ENCODE results near the gene C1QL4.
"Not testable (repeated sequence)": the region's sequence is repeated elsewhere in the genome, so short reads cannot be mapped to it uniquely, and the experiment has no call there.

C1QL4 gene

GRCh38 chr12:49301760-49302159, 35.2 kb downstream of the C1QL4 start:
- DNase-seq (ENCODE audit: low read depth in 2 of 2) = no peak

- no peak for DNase-seq (ENCODE audit: low read depth in 2 of 2)
Observed at GRCh38 chr12:49298160-49298559, 38.8 kb downstream of the C1QL4 start.

DNA sequence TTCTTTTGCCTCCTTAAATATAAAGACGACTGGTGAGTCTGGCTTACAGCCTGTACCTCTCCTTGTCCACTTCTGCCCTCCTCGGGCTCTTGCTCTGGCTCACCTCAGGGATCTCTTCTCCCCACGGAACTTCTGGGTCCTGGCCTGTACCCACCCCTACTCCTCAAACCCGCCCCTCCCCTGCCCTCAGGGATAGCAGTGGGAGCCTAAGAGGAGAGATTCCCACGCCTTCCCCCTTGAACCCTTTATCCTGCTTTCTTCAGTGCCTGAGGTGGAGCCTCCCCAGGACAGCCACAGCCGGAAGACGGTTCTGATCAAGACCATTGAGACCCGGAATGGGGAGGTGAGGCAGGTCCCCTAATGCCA, 39.3 kb downstream of the C1QL4 start:
- DNase-seq (ENCODE audit: low read depth in 2 of 2) = no peak

- DNase-seq (ENCODE audit: low read depth in 2 of 2) = no peak
Observed at GRCh38 chr12:49296836-49297694, 39.9 kb downstream of the C1QL4 start.

GRCh38 chr12:49296034-49296835, 40.8 kb downstream of the C1QL4 start:
- DNase-seq (ENCODE audit: low read depth in 2 of 2) = peak; percentile 30 to 36

DNA sequence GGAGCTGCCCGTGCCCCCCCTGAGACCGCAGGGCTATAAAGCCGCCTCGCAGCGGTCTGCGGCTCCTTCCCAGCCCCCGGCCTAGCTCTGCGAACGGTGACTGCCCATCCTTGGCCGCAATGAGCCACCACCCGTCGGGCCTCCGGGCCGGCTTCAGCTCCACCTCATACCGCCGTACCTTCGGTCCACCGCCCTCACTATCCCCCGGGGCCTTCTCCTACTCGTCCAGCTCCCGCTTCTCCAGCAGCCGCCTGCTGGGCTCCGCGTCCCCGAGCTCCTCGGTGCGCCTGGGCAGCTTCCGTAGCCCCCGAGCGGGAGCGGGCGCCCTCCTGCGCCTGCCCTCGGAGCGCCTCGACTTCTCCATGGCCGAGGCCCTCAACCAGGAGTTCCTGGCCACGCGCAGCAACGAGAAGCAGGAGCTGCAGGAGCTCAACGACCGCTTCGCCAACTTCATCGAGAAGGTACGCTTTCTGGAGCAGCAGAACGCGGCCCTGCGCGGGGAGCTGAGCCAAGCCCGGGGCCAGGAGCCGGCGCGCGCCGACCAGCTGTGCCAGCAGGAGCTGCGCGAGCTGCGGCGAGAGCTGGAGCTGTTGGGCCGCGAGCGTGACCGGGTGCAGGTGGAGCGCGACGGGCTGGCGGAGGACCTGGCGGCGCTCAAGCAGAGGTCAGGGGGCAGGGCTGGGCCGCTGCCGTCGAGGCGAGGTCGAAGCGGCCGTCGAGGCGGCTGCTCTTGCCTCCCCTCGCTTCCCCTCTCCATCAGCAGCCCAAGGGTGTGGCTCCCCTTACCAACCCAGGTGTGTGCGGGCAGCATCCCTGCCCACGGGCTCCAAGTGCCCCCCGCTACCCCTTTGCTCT, 41.7 kb downstream of the C1QL4 start, which contains the start of gene PRPH:
Gene PRPH (plus strand): TSS at position 66 of the 855 bp plus-strand sequence. CDS start 54 bp downstream, at position 120.
- no peak for DNase-seq (ENCODE audit: low read depth in 2 of 2)

- DNase-seq (ENCODE audit: low read depth in 2 of 2) = no peak
Observed at GRCh38 chr12:49294804-49295081, 42.2 kb downstream of the C1QL4 start.

GRCh38 chr12:49294086-49294803, 42.7 kb downstream of the C1QL4 start:
- DNase-seq (ENCODE audit: low read depth in 2 of 2) = no peak

- no peak for DNase-seq (ENCODE audit: low read depth in 2 of 2)
Observed at GRCh38 chr12:49293056-49293956, 43.7 kb downstream of the C1QL4 start.

GRCh38 chr12:49292729-49293055, 44.3 kb downstream of the C1QL4 start:
- no peak for DNase-seq (ENCODE audit: low read depth in 2 of 2)

GRCh38 chr12:49288922-49289555, 47.9 kb downstream of the C1QL4 start:
- no peak for DNase-seq (ENCODE audit: low read depth in 2 of 2)

- DNase-seq (ENCODE audit: low read depth in 2 of 2) = peak; percentile 40 to 53
Observed at GRCh38 chr12:49288412-49288853, 48.6 kb downstream of the C1QL4 start.

DNA sequence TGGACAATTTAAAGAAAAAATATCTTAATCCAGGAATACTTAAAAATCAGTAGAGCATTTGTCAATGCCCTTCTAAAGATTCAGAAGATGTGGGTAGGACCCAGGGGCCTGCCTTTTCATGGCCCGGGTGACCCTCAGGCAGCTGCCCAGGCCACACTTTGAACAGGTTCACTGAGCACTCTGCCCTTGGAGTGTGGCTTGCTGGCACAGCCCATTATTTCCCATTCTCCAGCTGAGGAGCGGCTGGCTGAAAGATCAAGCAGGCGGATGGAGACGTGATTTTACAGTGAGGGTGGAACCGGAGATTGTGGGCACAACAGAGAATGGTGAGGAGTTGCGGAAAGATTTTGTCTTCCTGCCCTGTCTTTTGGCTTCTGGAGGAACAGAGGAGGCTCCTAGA, 49.1 kb downstream of the C1QL4 start:
- DNase-seq (ENCODE audit: low read depth in 2 of 2) = no peak

DNA sequence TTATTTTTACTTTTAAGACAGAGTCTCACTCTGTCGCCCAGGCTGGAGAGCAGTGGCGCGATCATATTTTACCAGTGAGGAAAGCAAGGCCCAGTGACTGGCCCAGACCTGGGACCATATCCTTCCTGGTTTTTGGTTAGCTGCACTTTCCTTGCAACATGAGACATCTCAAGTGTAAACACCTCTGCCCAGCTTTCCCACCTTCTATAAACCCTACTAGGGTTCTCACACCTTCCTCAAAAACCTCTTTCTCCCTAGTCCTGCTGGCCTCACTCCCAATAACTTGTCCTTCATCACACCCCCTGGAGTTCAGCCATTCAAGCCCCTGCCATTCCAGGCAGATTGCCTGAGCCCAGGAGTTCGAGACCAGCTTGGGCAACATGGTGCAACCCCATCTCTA, 52.3 kb downstream of the C1QL4 start:
- DNase-seq (ENCODE audit: low read depth in 2 of 2) = no peak

DNA sequence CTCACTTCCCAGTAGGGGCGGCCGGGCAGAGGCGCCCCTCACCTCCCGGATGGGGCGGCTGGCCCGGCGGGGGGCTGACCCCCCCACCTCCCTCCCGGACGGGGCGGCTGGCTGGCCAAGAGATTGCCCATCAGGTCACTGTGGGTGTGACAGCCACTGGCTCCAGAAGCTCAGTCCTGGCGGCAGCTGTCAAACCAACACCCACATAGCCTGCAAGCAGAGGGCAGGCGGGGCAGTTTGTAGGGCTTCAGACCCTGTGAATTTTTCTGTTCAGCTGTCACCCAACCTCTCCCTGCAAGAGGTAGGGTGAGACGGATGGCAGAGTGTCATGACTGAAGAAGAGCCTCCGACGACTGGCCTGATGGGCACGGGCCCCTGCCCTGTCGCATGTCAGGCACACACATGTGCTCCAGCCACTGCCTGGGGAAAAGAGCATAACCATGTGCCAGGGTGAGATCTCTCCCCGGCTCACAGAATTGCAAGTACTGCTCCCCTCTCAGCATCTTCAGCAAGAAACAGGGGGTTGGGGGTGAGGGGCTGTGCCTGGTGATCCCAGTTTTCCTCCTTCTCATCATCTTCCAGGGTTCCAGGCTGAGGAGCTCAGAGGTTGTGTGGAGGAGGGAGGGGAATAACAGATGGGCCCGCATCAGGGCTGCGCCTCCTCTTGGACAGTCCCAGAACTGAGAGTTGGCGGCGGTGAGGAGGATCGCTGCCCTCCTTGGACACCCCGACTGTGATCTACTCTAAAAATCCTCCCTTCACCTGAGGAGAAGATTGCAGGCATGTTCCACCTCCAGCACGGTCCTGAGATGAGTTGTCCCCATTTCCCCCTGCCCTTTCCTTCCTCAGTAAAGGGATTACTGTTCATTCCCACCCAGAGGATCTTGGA, 53.2 kb downstream of the C1QL4 start:
- no peak for DNase-seq (ENCODE audit: low read depth in 2 of 2)

- DNase-seq (ENCODE audit: low read depth in 2 of 2) = not testable (repeated sequence)
Observed at GRCh38 chr12:49282740-49283375, 54.1 kb downstream of the C1QL4 start.

All from stimulated activated CD8-positive, alpha-beta memory T cell treated with anti-CD3 and anti-CD28 coated beads, Interleukin-7, amount 100 ng/mL, for 1 hour (primary cell).